ENCODE measurements around the gene CCNDBP1. TPM values are rescaled to one million over a fixed set of nuclear protein-coding genes. Genes with fewer than 3 reads are reported as not detected.

CCNDBP1 gene
- total RNA-seq, 1 experiment from 2014 or later, result 20.4 TPM

DNA sequence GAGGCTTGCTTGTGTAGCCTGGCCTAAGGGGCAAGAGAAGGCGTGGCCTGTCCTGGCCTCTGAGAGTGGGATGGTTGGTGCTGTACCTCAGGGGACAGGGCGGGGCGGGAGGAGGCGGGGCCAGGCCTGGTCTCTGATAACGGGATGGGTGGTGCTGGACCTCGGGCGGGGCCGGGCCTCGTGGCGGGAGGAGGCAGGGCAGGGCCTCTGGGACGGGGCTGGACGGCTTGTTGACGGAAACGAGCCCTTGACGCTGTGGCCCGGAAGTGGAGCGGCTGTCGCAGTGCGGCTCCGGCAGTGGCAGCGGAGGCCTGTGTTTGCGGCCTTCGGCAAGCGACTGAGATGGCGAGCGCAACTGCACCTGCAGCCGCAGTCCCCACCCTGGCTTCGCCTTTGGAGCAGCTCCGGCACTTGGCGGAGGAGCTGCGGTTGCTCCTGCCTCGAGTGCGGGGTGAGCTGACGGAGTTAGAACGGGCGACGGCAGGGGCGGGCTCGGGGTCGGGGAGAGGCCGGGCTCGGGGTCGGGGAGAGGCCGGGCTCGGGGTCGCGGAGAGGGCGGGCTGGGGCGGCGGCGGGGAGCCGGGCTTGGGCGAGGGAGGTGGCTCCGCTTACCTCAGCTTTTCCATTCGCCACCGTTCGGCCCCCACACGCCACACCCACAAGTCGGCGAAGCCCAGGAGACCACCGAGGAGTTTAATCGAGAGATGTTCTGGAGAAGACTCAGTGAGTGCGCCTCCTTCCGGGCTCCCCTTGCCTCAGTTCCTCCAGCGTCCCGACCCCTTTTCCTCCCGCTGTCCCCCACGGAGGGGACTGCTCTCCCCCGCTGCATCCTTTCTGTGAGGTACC is at the start of gene CCNDBP1 (continued):
- TF ChIP-seq, protein P1, sequence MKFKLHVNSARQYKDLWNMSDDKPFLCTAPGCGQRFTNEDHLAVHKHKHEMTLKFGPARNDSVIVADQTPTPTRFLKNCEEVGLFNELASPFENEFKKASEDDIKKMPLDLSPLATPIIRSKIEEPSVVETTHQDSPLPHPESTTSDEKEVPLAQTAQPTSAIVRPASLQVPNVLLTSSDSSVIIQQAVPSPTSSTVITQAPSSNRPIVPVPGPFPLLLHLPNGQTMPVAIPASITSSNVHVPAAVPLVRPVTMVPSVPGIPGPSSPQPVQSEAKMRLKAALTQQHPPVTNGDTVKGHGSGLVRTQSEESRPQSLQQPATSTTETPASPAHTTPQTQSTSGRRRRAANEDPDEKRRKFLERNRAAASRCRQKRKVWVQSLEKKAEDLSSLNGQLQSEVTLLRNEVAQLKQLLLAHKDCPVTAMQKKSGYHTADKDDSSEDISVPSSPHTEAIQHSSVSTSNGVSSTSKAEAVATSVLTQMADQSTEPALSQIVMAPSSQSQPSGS (CRISPR knock-in tag; IDR thresholded peaks at IDR 0.05; ENCODE audit: borderline replicate concordance, low read depth), result no peak
- TF ChIP-seq, protein P2, sequence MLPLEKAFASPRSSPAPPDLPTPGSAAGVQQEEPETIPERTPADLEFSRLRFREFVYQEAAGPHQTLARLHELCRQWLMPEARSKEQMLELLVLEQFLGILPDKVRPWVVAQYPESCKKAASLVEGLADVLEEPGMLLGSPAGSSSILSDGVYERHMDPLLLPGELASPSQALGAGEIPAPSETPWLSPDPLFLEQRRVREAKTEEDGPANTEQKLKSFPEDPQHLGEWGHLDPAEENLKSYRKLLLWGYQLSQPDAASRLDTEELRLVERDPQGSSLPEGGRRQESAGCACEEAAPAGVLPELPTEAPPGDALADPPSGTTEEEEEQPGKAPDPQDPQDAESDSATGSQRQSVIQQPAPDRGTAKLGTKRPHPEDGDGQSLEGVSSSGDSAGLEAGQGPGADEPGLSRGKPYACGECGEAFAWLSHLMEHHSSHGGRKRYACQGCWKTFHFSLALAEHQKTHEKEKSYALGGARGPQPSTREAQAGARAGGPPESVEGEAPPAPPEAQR (CRISPR knock-in tag; IDR thresholded peaks at IDR 0.05), result no peak
- TF ChIP-seq ZNF317 (CRISPR knock-in tag; IDR thresholded peaks at IDR 0.05; ENCODE audit: borderline replicate concordance, low read depth), result no peak
- no peak for TF ChIP-seq RORB (CRISPR knock-in tag; IDR thresholded peaks at IDR 0.05)
- no peak for TF ChIP-seq EMX1 (CRISPR knock-in tag; IDR thresholded peaks at IDR 0.05)
- no peak for TF ChIP-seq MXD4 (CRISPR knock-in tag; IDR thresholded peaks at IDR 0.05; ENCODE audit: borderline replicate concordance)
- TF ChIP-seq ESRRA (CRISPR knock-in tag; IDR thresholded peaks at IDR 0.05; ENCODE audit: borderline replicate concordance), result no peak
- TF ChIP-seq, protein P3, sequence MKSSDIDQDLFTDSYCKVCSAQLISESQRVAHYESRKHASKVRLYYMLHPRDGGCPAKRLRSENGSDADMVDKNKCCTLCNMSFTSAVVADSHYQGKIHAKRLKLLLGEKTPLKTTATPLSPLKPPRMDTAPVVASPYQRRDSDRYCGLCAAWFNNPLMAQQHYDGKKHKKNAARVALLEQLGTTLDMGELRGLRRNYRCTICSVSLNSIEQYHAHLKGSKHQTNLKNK (CRISPR knock-in tag; IDR thresholded peaks at IDR 0.05), result no peak
- TF ChIP-seq NFE2L1 (CRISPR knock-in tag; IDR thresholded peaks at IDR 0.05), result no peak
- TF ChIP-seq, protein P4, sequence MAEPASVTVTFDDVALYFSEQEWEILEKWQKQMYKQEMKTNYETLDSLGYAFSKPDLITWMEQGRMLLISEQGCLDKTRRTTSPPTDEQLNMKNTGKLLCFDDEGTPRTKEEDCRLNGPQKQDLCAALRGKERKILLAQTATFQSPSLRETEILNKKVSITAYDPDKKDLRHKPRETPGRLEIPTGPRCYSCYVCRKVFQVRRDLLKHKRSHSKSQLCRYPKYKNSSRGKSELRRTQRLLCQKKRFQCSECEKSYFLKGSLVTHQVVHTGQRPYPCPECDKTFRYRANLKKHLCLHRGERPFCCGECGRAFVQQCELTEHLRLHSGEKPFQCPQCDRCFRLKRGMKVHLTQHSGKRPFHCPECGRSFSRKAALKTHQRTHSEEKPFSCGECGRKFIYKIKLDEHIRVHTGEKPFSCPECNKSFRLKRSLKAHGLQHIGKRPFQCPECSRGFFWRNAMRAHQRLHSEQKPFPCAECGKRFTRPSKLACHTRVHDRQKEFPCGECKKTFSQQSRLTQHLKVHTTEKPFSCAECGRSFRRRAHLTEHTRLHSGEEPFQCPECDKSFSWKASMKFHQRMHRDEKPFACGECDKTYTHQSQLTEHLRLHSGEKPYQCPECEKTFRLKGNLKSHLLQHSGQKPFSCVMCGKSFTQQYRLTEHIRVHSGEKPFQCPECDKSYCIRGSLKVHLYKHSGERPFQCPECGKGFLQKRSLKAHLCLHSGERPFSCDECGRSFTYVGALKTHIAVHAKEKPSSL (CRISPR knock-in tag; conservative IDR thresholded peaks at IDR 0.05), result no peak
- TF ChIP-seq, protein P5, sequence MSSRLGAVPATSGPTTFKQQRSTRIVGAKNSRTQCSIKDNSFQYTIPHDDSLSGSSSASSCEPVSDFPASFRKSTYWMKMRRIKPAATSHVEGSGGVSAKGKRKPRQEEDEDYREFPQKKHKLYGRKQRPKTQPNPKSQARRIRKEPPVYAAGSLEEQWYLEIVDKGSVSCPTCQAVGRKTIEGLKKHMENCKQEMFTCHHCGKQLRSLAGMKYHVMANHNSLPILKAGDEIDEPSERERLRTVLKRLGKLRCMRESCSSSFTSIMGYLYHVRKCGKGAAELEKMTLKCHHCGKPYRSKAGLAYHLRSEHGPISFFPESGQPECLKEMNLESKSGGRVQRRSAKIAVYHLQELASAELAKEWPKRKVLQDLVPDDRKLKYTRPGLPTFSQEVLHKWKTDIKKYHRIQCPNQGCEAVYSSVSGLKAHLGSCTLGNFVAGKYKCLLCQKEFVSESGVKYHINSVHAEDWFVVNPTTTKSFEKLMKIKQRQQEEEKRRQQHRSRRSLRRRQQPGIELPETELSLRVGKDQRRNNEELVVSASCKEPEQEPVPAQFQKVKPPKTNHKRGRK (CRISPR knock-in tag; IDR thresholded peaks at IDR 0.05; ENCODE audit: borderline replicate concordance), result no peak
- no peak for TF ChIP-seq MYBL2 (CRISPR knock-in tag; IDR thresholded peaks at IDR 0.05)
- TF ChIP-seq ZNF416 (CRISPR knock-in tag; IDR thresholded peaks at IDR 0.05), result no peak
- no peak for TF ChIP-seq ZNF219 (CRISPR knock-in tag; IDR thresholded peaks at IDR 0.05; ENCODE audit: borderline replicate concordance)
- no peak for TF ChIP-seq NR3C1 (CRISPR knock-in tag; conservative IDR thresholded peaks at IDR 0.05; ENCODE audit: low read depth)
- peak; percentile 63; the same call in 1 of the 2 replicates for TF ChIP-seq SP1 (CRISPR knock-in tag; conservative IDR thresholded peaks at IDR 0.05)
- TF ChIP-seq, protein P6, sequence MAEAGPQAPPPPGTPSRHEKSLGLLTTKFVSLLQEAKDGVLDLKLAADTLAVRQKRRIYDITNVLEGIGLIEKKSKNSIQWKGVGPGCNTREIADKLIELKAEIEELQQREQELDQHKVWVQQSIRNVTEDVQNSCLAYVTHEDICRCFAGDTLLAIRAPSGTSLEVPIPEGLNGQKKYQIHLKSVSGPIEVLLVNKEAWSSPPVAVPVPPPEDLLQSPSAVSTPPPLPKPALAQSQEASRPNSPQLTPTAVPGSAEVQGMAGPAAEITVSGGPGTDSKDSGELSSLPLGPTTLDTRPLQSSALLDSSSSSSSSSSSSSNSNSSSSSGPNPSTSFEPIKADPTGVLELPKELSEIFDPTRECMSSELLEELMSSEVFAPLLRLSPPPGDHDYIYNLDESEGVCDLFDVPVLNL (CRISPR knock-in tag; IDR thresholded peaks at IDR 0.05; ENCODE audit: borderline replicate concordance, low read depth), result no peak
- TF ChIP-seq, protein P7, sequence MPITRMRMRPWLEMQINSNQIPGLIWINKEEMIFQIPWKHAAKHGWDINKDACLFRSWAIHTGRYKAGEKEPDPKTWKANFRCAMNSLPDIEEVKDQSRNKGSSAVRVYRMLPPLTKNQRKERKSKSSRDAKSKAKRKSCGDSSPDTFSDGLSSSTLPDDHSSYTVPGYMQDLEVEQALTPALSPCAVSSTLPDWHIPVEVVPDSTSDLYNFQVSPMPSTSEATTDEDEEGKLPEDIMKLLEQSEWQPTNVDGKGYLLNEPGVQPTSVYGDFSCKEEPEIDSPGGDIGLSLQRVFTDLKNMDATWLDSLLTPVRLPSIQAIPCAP (CRISPR knock-in tag; IDR thresholded peaks at IDR 0.05), result no peak
- TF ChIP-seq NFATC4 (CRISPR knock-in tag; IDR thresholded peaks at IDR 0.05), result no peak
- no peak for TF ChIP-seq HMGA2 (CRISPR knock-in tag; IDR thresholded peaks at IDR 0.05)
- TF ChIP-seq ZNF263 (CRISPR knock-in tag; IDR thresholded peaks at IDR 0.05; ENCODE audit: low read depth), result no peak
- TF ChIP-seq, protein P8, sequence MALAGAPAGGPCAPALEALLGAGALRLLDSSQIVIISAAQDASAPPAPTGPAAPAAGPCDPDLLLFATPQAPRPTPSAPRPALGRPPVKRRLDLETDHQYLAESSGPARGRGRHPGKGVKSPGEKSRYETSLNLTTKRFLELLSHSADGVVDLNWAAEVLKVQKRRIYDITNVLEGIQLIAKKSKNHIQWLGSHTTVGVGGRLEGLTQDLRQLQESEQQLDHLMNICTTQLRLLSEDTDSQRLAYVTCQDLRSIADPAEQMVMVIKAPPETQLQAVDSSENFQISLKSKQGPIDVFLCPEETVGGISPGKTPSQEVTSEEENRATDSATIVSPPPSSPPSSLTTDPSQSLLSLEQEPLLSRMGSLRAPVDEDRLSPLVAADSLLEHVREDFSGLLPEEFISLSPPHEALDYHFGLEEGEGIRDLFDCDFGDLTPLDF (CRISPR knock-in tag; IDR thresholded peaks at IDR 0.05), result no peak; the same call in 1 of the 2 replicates
- TF ChIP-seq, protein P9, sequence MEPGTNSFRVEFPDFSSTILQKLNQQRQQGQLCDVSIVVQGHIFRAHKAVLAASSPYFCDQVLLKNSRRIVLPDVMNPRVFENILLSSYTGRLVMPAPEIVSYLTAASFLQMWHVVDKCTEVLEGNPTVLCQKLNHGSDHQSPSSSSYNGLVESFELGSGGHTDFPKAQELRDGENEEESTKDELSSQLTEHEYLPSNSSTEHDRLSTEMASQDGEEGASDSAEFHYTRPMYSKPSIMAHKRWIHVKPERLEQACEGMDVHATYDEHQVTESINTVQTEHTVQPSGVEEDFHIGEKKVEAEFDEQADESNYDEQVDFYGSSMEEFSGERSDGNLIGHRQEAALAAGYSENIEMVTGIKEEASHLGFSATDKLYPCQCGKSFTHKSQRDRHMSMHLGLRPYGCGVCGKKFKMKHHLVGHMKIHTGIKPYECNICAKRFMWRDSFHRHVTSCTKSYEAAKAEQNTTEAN (CRISPR knock-in tag; IDR thresholded peaks at IDR 0.05), result no peak
- TF ChIP-seq, protein P10, sequence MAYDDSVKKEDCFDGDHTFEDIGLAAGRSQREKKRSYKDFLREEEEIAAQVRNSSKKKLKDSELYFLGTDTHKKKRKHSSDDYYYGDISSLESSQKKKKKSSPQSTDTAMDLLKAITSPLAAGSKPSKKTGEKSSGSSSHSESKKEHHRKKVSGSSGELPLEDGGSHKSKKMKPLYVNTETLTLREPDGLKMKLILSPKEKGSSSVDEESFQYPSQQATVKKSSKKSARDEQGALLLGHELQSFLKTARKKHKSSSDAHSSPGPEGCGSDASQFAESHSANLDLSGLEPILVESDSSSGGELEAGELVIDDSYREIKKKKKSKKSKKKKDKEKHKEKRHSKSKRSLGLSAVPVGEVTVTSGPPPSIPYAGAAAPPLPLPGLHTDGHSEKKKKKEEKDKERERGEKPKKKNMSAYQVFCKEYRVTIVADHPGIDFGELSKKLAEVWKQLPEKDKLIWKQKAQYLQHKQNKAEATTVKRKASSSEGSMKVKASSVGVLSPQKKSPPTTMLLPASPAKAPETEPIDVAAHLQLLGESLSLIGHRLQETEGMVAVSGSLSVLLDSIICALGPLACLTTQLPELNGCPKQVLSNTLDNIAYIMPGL (CRISPR knock-in tag; IDR thresholded peaks at IDR 0.05), result peak; percentile 78
- no peak for TF ChIP-seq OVOL2 (CRISPR knock-in tag; IDR thresholded peaks at IDR 0.05; ENCODE audit: borderline replicate concordance)

All from WTC11 (cell line).